ENCODE results near the gene SCARB2. TPM values are rescaled to one million over a fixed set of nuclear protein-coding genes. Genes with fewer than 3 reads are reported as not detected.

The SCARB2 gene
- total and polyA plus RNA-seq, 7 donors = 29.4 to 160 (median 119) TPM

DNA sequence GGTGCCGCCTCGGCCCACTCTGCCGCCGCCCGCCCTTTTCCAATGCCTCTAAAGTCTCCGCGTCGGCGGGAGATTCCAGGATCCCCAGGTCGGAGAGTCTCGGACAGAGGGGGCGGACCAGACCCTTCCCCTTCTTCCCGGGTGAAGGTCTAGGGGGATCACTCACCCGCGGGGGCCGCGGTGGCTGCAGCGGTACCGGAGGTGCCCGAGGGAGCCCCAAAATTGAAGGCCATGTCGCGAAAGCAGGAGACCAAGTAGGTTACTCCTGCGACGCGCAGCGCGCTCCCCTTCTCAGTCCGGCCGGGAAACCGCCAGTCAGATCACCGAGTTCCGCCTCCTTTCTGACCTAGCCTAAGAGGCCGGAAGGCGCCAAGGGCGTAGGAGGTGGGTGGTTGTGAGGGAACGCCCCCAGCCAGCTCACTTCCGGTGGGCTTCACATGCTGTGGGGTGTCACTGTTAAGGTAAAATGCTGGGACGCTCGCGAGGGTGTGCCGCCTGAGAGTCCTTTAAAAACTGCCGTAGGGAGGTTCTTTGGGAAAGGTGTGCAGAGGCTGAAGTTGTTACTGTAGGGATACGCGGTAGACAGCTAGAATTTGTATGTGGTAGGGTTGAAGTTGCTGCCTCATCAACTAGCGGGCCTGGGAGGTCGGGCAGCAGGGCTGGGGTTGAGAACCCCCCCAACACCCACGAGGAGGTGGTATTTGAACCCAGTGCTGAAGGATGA lies 65.3 kb downstream of the SCARB2 start, which contains the start of gene NUP54:
Gene NUP54 (minus strand): TSS at position 256 of the 724 bp plus-strand sequence. CDS start 23 bp downstream, at position 233.
- Histone ChIP-seq H3K27me3 (no peaks in the 10 kb centered on the region), H3K9me3 (no peaks in the 10 kb centered on the region), H3K4me3 (peak within 1 kb of the TSS; percentile 70 to 94 (median 79)), H3K36me3 (peaks cover 0 to 8% (median 2%) of the 10 kb centered on the region in 4 donors), H3K4me1 (peaks cover 0 to 34% (median 32%) of the 10 kb centered on the region in 4 donors), H3K27ac (peak within 1 kb of the TSS; percentile 91 to 94 (median 92))
- peak; percentile 81 to 83 for TF ChIP-seq POLR2A (IDR thresholded peaks at IDR 0.05)
- peak in 1 of 4 donors; percentile 22 for TF ChIP-seq EP300 (IDR thresholded peaks at IDR 0.05)
- peak; percentile 91 to 96 (median 95) for TF ChIP-seq POLR2AphosphoS5 (IDR thresholded peaks at IDR 0.05)
- TF ChIP-seq, protein P1, sequence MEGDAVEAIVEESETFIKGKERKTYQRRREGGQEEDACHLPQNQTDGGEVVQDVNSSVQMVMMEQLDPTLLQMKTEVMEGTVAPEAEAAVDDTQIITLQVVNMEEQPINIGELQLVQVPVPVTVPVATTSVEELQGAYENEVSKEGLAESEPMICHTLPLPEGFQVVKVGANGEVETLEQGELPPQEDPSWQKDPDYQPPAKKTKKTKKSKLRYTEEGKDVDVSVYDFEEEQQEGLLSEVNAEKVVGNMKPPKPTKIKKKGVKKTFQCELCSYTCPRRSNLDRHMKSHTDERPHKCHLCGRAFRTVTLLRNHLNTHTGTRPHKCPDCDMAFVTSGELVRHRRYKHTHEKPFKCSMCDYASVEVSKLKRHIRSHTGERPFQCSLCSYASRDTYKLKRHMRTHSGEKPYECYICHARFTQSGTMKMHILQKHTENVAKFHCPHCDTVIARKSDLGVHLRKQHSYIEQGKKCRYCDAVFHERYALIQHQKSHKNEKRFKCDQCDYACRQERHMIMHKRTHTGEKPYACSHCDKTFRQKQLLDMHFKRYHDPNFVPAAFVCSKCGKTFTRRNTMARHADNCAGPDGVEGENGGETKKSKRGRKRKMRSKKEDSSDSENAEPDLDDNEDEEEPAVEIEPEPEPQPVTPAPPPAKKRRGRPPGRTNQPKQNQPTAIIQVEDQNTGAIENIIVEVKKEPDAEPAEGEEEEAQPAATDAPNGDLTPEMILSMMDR (IDR thresholded peaks at IDR 0.05) = no peak
- 0% methylated on average over 47 of the region's 47 CpGs for WGBS, 2 donors
- peak; percentile 96 for DNase-seq
- intact Hi-C loops (cut with DNase I) = loop anchor here (1.0 to 10.0 kb wide), 3 partner anchors 156 to 1006 kb away; partner anchors contain the start of genes CCNG2 and STBD1

DNA sequence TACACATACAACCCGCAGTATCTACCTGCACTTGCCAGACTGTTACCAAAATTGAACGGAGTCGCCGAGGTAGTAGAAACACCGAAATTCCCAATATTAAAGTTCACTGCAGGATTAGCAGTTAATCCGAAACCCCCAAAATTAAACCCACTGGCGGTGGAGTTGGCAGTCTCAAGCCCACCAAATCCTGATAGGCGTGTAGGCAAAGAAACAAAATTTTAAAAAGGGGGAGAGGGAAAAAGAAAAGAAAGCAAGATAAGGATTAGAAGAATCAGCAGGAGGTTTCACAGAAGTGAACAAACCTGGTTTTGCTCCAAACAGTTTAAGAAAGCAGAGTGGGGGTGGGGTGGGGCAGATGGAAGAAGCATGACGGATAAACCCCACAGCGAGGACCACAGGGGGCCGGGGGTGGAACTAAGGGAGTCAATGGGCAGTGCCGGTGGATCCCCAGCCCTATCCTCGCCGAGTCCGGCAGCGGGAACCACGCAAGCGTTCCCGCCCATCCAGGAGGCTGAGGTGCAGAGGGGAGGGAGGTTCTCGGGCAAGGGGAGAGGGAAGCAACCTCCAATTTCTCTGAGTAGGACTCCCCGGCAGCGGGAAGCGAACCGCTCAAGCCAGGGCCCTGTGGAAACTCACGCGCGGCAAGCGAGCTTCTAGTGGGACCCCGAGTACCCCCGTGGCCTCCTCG lies 66.0 kb downstream of the SCARB2 start:
- peak; percentile 72 for DNase-seq
- peaks cover 0 to 15% (median 3%) of the 10 kb centered on the region in 4 donors for H3K36me3 ChIP-seq
- peak overlapping the region; percentile 70 to 94 (median 79) for H3K4me3 ChIP-seq
- WGBS, 2 donors = 0 to 1% methylated on average over 31 of the region's 31 CpGs
- H3K4me1 ChIP-seq = peaks cover 0 to 34% (median 32%) of the 10 kb centered on the region in 4 donors
- H3K27me3 ChIP-seq = no peaks in the 10 kb centered on the region
- TF ChIP-seq POLR2AphosphoS5 (IDR thresholded peaks at IDR 0.05) (no peak), EP300 (IDR thresholded peaks at IDR 0.05) (no peak), POLR2A (IDR thresholded peaks at IDR 0.05) (no peak)
- TF ChIP-seq, protein P1 (IDR thresholded peaks at IDR 0.05) = no peak
- intact Hi-C loops (cut with DNase I) = loop anchor here (1.0 to 10.0 kb wide), 3 partner anchors 156 to 1007 kb away; partner anchors contain the start of genes CCNG2 and STBD1
- H3K9me3 ChIP-seq = no peaks in the 10 kb centered on the region
- H3K27ac ChIP-seq = peak overlapping the region; percentile 91 to 94 (median 92)

DNA sequence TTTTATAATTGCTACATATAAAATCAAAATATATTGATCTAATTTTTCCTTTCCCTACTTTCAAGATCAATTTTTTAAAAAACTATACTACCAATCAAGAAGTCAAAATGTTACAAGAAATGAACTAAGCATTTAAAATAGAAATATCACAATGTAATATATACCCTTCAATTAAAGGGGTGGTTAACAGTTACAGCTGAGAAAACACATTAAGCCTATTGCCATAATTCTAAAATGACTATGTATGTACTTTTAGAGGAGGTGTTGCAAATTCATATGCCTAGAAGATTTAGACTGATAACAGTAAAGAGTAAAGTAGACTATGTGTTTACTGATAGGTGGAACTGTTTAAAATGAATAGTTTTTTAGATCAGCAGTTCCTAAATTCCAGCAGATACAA lies 69.1 kb downstream of the SCARB2 start:
- intact Hi-C loops (cut with DNase I) = loop anchor here (10.0 kb wide), 2 partner anchors 160 to 1010 kb away; partner anchors contain the start of genes CCNG2 and STBD1
- DNase-seq = no peak
- peaks cover 0 to 45% (median 5%) of the 10 kb centered on the region in 4 donors for H3K36me3 ChIP-seq
- TF ChIP-seq POLR2A (IDR thresholded peaks at IDR 0.05) (no peak), POLR2AphosphoS5 (IDR thresholded peaks at IDR 0.05) (no peak), EP300 (IDR thresholded peaks at IDR 0.05) (no peak)
- TF ChIP-seq, protein P1 (IDR thresholded peaks at IDR 0.05) = no peak
- no peak overlapping the region for H3K27ac ChIP-seq
- no peaks in the 10 kb centered on the region for H3K27me3 ChIP-seq
- H3K4me3 ChIP-seq = no peak overlapping the region
- H3K4me1 ChIP-seq = peaks cover 0 to 31% (median 30%) of the 10 kb centered on the region in 4 donors
- H3K9me3 ChIP-seq = no peaks in the 10 kb centered on the region

DNA sequence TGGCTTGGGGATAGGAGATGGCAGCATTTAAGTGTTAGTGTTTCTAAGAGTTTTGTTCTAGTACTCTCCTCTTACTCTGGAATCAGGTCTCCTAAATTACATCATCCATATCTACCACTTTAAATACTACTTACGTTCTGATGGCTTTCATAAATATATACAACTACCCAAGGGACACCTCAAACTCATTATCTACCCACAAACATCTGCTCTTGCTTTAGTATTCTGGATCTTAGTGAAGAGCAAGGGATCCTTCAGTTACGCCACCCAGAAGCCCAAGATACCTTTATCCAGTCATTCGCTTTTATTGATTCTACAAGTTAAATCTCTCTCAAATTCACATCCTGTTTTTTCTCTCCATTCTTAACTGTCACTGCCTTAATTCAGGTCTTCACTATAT lies 72.4 kb downstream of the SCARB2 start:
- TF ChIP-seq POLR2AphosphoS5 (IDR thresholded peaks at IDR 0.05) (no peak), POLR2A (IDR thresholded peaks at IDR 0.05) (no peak), EP300 (IDR thresholded peaks at IDR 0.05) (no peak)
- TF ChIP-seq, protein P1 (IDR thresholded peaks at IDR 0.05) = no peak
- Histone ChIP-seq H3K4me1 (peaks cover 0 to 9% (median 7%) of the 10 kb centered on the region in 4 donors), H3K4me3 (no peak overlapping the region), H3K27ac (no peak overlapping the region), H3K36me3 (peaks cover 0 to 78% (median 5%) of the 10 kb centered on the region in 4 donors), H3K9me3 (no peaks in the 10 kb centered on the region), H3K27me3 (no peaks in the 10 kb centered on the region)
- intact Hi-C loops (cut with DNase I) = loop anchor here (10.0 kb wide), 2 partner anchors 164 to 1014 kb away; partner anchors contain the start of genes CCNG2 and STBD1
- DNase-seq = no peak
- 93 to 97% methylated on average over 3 of the region's 3 CpGs for WGBS, 2 donors

All from sigmoid colon (tissue), 7 donors.